ENCODE results near the gene LGALS1. TPM values are rescaled to one million over a fixed set of nuclear protein-coding genes. Genes with fewer than 3 reads are reported as not detected.

The LGALS1 gene
- total RNA-seq, 1 donor from 2014 or later, result 1,199 TPM

GRCh38 chr22:37632174-37633088 lies 43.0 kb upstream of the LGALS1 start:
- Mint-ChIP-seq H3K27me3 (ENCODE audit: unreplicated experiment) (no peaks in the 10 kb centered on the region), H3K9me3 (ENCODE audit: unreplicated experiment) (no peaks in the 10 kb centered on the region), H3K36me3 (ENCODE audit: unreplicated experiment) (no peaks in the 10 kb centered on the region), H3K4me1 (ENCODE audit: unreplicated experiment) (peaks cover 35% of the 10 kb centered on the region), H3K4me3 (ENCODE audit: unreplicated experiment) (no peak overlapping the region), H3K27ac (ENCODE audit: unreplicated experiment) (peak overlapping the region; percentile 86)
- TF ChIP-seq CTCF (IDR thresholded peaks at IDR 0.05), result no peak
- no peak for DNase-seq (ENCODE audit: extremely low spot score, unreplicated experiment)

GRCh38 chr22:37633089-37633624 lies 42.3 kb upstream of the LGALS1 start:
- TF ChIP-seq CTCF (IDR thresholded peaks at IDR 0.05), result no peak
- Mint-ChIP-seq H3K4me1 (ENCODE audit: unreplicated experiment) (peaks cover 39% of the 10 kb centered on the region), H3K9me3 (ENCODE audit: unreplicated experiment) (no peaks in the 10 kb centered on the region), H3K4me3 (ENCODE audit: unreplicated experiment) (no peak overlapping the region), H3K27ac (ENCODE audit: unreplicated experiment) (peak overlapping the region; percentile 86), H3K36me3 (ENCODE audit: unreplicated experiment) (no peaks in the 10 kb centered on the region), H3K27me3 (ENCODE audit: unreplicated experiment) (no peaks in the 10 kb centered on the region)
- no peak for DNase-seq (ENCODE audit: extremely low spot score, unreplicated experiment)

- peak; percentile 87 for DNase-seq (ENCODE audit: extremely low spot score, unreplicated experiment)
- Mint-ChIP-seq H3K27ac (ENCODE audit: unreplicated experiment) (peak overlapping the region; percentile 86), H3K9me3 (ENCODE audit: unreplicated experiment) (no peaks in the 10 kb centered on the region), H3K36me3 (ENCODE audit: unreplicated experiment) (no peaks in the 10 kb centered on the region), H3K27me3 (ENCODE audit: unreplicated experiment) (no peaks in the 10 kb centered on the region), H3K4me3 (ENCODE audit: unreplicated experiment) (peak overlapping the region; percentile 26), H3K4me1 (ENCODE audit: unreplicated experiment) (peaks cover 45% of the 10 kb centered on the region)
- TF ChIP-seq CTCF (IDR thresholded peaks at IDR 0.05), result peak; percentile 29
Measured at GRCh38 chr22:37633625-37634416, 41.6 kb upstream of the LGALS1 start.

GRCh38 chr22:37634417-37634924 lies 41.0 kb upstream of the LGALS1 start:
- Mint-ChIP-seq H3K4me3 (ENCODE audit: unreplicated experiment) (peak overlapping the region; percentile 26), H3K27ac (ENCODE audit: unreplicated experiment) (peak overlapping the region; percentile 86), H3K27me3 (ENCODE audit: unreplicated experiment) (no peaks in the 10 kb centered on the region), H3K9me3 (ENCODE audit: unreplicated experiment) (no peaks in the 10 kb centered on the region), H3K36me3 (ENCODE audit: unreplicated experiment) (no peaks in the 10 kb centered on the region), H3K4me1 (ENCODE audit: unreplicated experiment) (peaks cover 48% of the 10 kb centered on the region)
- DNase-seq (ENCODE audit: extremely low spot score, unreplicated experiment), result no peak
- TF ChIP-seq CTCF (IDR thresholded peaks at IDR 0.05), result peak; percentile 11
